ENCODE data around the gene RASL12.

DNA sequence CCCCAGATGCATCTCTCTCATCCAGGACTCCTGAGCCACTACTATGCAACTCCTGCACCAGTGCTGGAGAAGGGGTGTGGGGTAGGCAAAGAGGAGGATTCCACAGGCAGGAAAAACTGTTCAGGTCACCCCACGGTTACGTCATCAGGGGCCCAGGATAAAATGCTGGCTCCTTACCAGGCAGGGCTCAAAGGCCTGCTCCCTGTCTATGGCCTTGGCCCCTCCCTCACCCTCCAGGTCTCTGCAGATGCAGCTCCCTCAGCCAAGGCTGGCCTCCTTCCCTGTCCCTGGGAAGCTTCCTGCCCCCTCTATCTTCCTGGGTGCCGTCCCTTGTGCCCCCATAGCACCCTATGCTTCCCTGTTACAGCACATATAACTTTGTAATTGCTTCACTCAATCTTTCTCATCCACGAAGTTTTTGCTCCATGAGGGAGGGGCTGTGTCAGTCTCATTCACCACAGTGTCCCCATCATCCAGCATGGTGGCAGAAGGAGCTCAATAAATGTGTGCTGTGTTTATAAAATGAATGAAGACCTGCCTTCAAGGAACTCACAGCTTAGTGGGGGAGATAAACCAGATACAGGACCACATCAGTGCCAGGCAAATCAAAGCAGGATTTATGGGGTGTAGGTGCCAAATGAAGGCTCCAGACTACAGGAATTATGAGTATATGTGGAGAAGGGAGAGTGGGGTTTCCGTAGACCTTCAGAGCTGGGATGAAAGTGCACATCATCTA lies 27.4 kb upstream of the RASL12 start:
- TF ChIP-seq, protein P1, sequence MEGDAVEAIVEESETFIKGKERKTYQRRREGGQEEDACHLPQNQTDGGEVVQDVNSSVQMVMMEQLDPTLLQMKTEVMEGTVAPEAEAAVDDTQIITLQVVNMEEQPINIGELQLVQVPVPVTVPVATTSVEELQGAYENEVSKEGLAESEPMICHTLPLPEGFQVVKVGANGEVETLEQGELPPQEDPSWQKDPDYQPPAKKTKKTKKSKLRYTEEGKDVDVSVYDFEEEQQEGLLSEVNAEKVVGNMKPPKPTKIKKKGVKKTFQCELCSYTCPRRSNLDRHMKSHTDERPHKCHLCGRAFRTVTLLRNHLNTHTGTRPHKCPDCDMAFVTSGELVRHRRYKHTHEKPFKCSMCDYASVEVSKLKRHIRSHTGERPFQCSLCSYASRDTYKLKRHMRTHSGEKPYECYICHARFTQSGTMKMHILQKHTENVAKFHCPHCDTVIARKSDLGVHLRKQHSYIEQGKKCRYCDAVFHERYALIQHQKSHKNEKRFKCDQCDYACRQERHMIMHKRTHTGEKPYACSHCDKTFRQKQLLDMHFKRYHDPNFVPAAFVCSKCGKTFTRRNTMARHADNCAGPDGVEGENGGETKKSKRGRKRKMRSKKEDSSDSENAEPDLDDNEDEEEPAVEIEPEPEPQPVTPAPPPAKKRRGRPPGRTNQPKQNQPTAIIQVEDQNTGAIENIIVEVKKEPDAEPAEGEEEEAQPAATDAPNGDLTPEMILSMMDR (IDR thresholded peaks at IDR 0.05): no peak
- no peak for TF ChIP-seq EP300 (IDR thresholded peaks at IDR 0.05)
